HL-60 (cell line): Measurements from ENCODE around the gene TMEM201.

Source experiments
- DNase-seq, 2 experiments: peaks; one replicate each; pipeline ENCODE4 v3.0.0-alpha.2; 2010 to 2020; ENCODE audit warnings: low read depth in 1 of 2, low spot score in 1 of 2
- H3K27ac ChIP-seq: fragments of 250-450 bp; sonication (Bioruptor Pico); replicated peaks from 2 replicates; pipeline ENCODE4 v1.5.1; 2020; ENCODE audit warnings: mild to moderate bottlenecking, moderate library complexity
- H3K27me3 ChIP-seq: fragments of 250-450 bp; sonication (Bioruptor Pico); 2 replicates; pipeline ENCODE4 v1.5.1; 2021; ENCODE audit warnings: mild to moderate bottlenecking, moderate library complexity; ENCODE audit not compliant: insufficient read depth, poor library complexity, severe bottlenecking
- H3K4me3 ChIP-seq: replicated peaks from 2 replicates; pipeline ENCODE4 v1.5.1; 2011; ENCODE audit warnings: mild to moderate bottlenecking, control low read depth, low read length; ENCODE audit not compliant: insufficient read depth
- CTCF ChIP-seq: IDR thresholded peaks from one replicate; pipeline ENCODE4 v1.5.1; 2011; ENCODE audit warnings: low read length, control low read depth, inconsistent platforms; ENCODE audit not compliant: insufficient read depth
- GABPA ChIP-seq: IDR thresholded peaks from 2 replicates; pipeline ENCODE4 v1.6.1; 2012; ENCODE audit warnings: low read depth
- POLR2AphosphoS5 ChIP-seq: IDR thresholded peaks from 2 replicates; pipeline ENCODE4 v1.6.1; 2012; ENCODE audit warnings: low read depth
- REST ChIP-seq: IDR thresholded peaks from 2 replicates; pipeline ENCODE4 v1.6.1; 2012; ENCODE audit warnings: low read depth; ENCODE audit not compliant: insufficient replicate concordance
- SPI1 ChIP-seq: IDR thresholded peaks from 2 replicates; pipeline ENCODE4 v1.6.1; 2012; ENCODE audit warnings: low read depth, mild to moderate bottlenecking, borderline replicate concordance

The TMEM201 gene

DNA sequence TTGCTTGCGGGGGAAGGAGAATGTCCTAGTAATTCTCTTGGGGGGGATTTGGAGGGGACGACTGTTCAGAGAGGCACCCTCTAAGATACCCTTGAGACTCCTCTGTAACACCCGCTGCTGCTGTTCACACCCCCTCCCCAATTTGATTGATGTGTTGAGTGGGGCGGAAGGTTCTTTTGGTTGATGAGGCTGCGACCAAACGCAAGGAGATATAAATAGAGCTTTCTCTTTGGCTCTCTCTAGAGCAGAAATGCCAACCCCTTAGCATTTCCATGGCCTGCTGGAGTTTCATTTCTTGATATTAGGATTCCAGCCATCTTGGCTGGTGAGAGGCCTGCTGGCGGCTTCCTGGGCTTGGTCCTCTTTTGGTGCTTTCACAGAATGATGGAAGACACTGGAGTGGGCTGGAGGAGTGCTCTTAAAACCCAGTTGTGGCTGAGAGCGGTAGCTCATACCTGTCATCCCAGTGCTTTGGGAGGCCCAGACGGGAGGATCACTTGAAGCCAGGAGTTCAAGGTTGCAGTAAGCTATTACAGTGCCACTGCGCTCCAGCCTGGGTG is 64.9 kb downstream of the TMEM201 start:
- Histone ChIP-seq H3K27ac (peak overlapping the region; percentile 93), H3K4me3 (peak overlapping the region; percentile 75), H3K27me3 (no peaks in the 10 kb centered on the region)
- DNase-seq, result no peak
- TF ChIP-seq REST, result no peak
- TF ChIP-seq CTCF, result no peak
- no peak for TF ChIP-seq SPI1
- TF ChIP-seq POLR2AphosphoS5, result no peak
- no peak for TF ChIP-seq GABPA

- peak overlapping the region; percentile 75 for H3K4me3 ChIP-seq
- peak overlapping the region; percentile 93 for H3K27ac ChIP-seq
- TF ChIP-seq REST, result no peak
- TF ChIP-seq CTCF, result no peak
- TF ChIP-seq SPI1, result peak; percentile 85
- TF ChIP-seq POLR2AphosphoS5, result peak; percentile 23
- DNase-seq, result peak; percentile 75 to 92
- H3K27me3 ChIP-seq, result no peaks in the 10 kb centered on the region
Observed at GRCh38 chr1:9654051-9654833, 65.5 kb downstream of the TMEM201 start.

GRCh38 chr1:9654834-9655723 is 66.4 kb downstream of the TMEM201 start:
- peak in 1 of 2 experiments; percentile 56 for DNase-seq
- Histone ChIP-seq H3K27ac (peak overlapping the region; percentile 93), H3K27me3 (no peaks in the 10 kb centered on the region), H3K4me3 (peak overlapping the region; percentile 75)
- TF ChIP-seq POLR2AphosphoS5 (no peak), CTCF (no peak), REST (no peak), GABPA (no peak), SPI1 (no peak)
